BLaER1 (cell line): ENCODE data around the gene ATP11A.

Source experiments
- H3K27ac ChIP-seq: shearing (Covaris generic); formaldehyde crosslinking; 2 replicates; pipeline ENCODE4 v1.8.1; 2022
- H3K27me3 ChIP-seq: shearing (Covaris generic); formaldehyde crosslinking; 2 replicates; pipeline ENCODE4 v1.8.1; 2022
- H3K36me3 ChIP-seq: shearing (Covaris generic); formaldehyde crosslinking; 2 replicates; pipeline ENCODE4 v1.8.1; 2022
- H3K4me1 ChIP-seq: shearing (Covaris generic); formaldehyde crosslinking; 2 replicates; pipeline ENCODE4 v1.8.1; 2022
- H3K4me2 ChIP-seq: shearing (Covaris generic); formaldehyde crosslinking; 2 replicates; pipeline ENCODE4 v1.8.1; 2022
- H3K4me3 ChIP-seq: shearing (Covaris generic); formaldehyde crosslinking; 2 replicates; pipeline ENCODE4 v1.8.1; 2022
- H3K9ac ChIP-seq: shearing (Covaris generic); formaldehyde crosslinking; 2 replicates; pipeline ENCODE4 v1.8.1; 2022
- H3K9me3 ChIP-seq: shearing (Covaris generic); formaldehyde crosslinking; 2 replicates; pipeline ENCODE4 v1.8.1; 2022
- H4K20me1 ChIP-seq: shearing (Covaris generic); formaldehyde crosslinking; 2 replicates; pipeline ENCODE4 v1.8.1; 2022
- Cebpa-rat ChIP-seq: shearing (Covaris generic); IDR thresholded peaks from 2 replicates; pipeline ENCODE4 v1.8.1; 2022

ATP11A gene

DNA sequence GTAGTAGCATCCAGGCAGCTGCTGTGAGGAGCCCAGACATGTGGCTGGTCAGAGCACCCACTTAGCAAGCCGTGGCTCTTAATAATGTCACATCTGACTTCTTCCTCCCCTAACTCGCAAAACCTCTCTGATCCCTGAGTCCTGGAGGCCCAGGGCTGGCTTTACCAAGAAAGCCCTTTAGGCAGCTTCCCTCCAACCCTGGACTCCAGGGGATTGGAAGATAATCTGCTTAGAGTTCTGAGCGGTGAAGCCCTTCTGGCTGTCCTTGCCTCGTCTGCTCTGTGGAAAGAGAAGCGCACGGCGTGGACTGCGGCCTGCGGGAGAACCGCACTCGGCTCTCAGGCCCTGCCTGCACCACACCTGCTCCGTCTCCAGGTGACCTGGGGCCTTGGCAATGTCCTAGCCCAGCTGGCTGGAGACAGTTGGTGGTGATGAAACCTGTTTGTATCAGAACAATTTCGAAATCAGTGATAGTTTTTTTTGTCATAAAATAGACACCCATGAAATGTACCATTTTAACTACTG lies 214.7 kb downstream of the ATP11A start:
- Histone ChIP-seq H3K9ac (no peak overlapping the region), H3K4me2 (no peak overlapping the region), H3K9me3 (peaks cover 46% of the 10 kb centered on the region), H3K27ac (no peak overlapping the region), H4K20me1 (peaks cover 52% of the 10 kb centered on the region), H3K4me3 (no peak overlapping the region), H3K36me3 (no peaks in the 10 kb centered on the region), H3K27me3 (peaks cover 92% of the 10 kb centered on the region), H3K4me1 (peaks cover 35% of the 10 kb centered on the region)
- TF ChIP-seq Cebpa-rat = no peak

GRCh38 chr13:112905086-112905485 lies 215.2 kb downstream of the ATP11A start:
- Histone ChIP-seq H3K27me3 (peaks cover 92% of the 10 kb centered on the region), H3K9me3 (peaks cover 46% of the 10 kb centered on the region), H3K27ac (no peak overlapping the region), H3K9ac (no peak overlapping the region), H3K4me1 (peaks cover 41% of the 10 kb centered on the region), H3K36me3 (no peaks in the 10 kb centered on the region), H4K20me1 (peaks cover 57% of the 10 kb centered on the region), H3K4me3 (no peak overlapping the region), H3K4me2 (no peak overlapping the region)
- TF ChIP-seq Cebpa-rat = no peak

DNA sequence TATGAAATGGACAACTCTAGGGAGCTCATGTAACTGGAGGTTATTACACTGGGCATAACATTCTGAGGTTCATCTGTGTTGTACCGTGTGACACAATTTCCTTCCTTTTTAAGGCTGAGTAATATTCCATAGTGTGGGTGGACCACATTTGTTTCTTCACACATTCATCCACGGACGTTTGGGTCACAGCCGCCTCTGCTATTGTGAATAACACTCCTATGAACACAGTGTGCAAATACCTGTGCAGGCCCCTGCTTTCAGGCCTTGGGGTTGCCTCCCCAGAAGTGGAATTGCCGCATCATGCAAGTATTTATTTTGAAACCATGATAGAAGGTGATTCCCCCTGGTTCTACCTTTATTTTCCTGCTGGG lies 215.8 kb downstream of the ATP11A start:
- Histone ChIP-seq H3K4me2 (no peak overlapping the region), H3K27me3 (peaks cover 92% of the 10 kb centered on the region), H3K9me3 (peaks cover 46% of the 10 kb centered on the region), H3K4me1 (peaks cover 45% of the 10 kb centered on the region), H3K4me3 (no peak overlapping the region), H3K9ac (no peak overlapping the region), H3K27ac (no peak overlapping the region), H4K20me1 (peaks cover 53% of the 10 kb centered on the region), H3K36me3 (no peaks in the 10 kb centered on the region)
- TF ChIP-seq Cebpa-rat = no peak

DNA sequence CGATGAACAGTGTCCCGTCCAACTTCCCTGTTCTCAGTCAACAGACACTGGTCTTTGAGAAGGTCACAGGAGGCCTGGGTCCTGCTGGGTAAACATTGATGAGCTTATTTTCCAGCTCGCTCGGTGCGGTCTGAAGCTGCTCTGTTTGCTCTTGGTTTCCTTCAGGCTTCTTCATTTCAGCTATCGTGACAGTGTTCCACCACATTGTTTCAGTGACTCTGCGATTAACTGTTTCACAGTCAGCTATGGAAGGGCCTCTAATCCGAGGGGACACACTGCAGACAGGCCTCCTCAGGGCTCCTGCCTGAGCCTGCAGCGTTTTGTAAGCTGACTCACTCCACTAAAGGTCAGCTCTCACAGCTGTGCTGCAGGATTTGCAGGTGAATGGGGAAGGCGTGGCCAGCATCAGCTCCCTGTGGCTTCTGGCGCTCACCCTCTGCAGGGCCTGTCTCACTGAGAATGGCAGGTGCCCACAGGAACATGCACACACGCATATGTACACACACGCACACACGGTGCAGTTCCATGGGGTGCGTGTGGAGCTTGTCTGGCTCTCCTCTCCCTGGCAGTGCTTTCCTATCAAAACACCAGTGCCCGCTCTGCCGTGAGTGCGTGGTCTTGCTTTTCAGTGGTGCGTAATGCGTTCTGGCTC lies 216.3 kb downstream of the ATP11A start:
- Histone ChIP-seq H3K4me2 (no peak overlapping the region), H3K4me1 (peaks cover 41% of the 10 kb centered on the region), H4K20me1 (peaks cover 51% of the 10 kb centered on the region), H3K36me3 (no peaks in the 10 kb centered on the region), H3K9me3 (peaks cover 46% of the 10 kb centered on the region), H3K4me3 (no peak overlapping the region), H3K27me3 (peaks cover 92% of the 10 kb centered on the region), H3K27ac (no peak overlapping the region), H3K9ac (no peak overlapping the region)
- no peak for TF ChIP-seq Cebpa-rat

DNA sequence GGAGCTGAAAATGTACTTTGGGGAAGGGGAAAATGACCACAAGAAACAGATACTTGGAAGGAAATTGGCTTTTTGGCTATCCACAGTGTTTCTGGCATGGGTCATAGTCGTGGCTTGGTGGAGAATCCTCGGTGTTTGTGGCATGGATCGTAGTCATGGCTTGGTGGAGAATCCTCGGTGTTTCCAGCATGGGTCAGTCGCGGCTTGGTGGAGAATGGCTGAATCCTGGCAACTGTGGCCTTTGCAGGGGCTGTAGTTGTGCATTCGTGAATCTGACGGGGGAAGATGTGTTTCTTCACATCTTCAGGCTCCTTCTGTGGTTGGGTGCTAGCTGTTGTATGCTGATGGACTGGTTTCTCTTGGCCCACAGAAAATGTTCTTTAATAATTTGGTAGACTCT lies 217.4 kb downstream of the ATP11A start:
- H4K20me1 ChIP-seq = peaks cover 43% of the 10 kb centered on the region
- no peak overlapping the region for H3K4me3 ChIP-seq
- no peak for TF ChIP-seq Cebpa-rat
- H3K27me3 ChIP-seq = peaks cover 92% of the 10 kb centered on the region
- H3K9me3 ChIP-seq = peaks cover 46% of the 10 kb centered on the region
- peak overlapping the region; percentile 93; the same call in 1 of the 2 replicates for H3K4me2 ChIP-seq
- no peak overlapping the region for H3K9ac ChIP-seq
- peaks cover 40% of the 10 kb centered on the region for H3K4me1 ChIP-seq
- H3K36me3 ChIP-seq = no peaks in the 10 kb centered on the region
- H3K27ac ChIP-seq = no peak overlapping the region

DNA sequence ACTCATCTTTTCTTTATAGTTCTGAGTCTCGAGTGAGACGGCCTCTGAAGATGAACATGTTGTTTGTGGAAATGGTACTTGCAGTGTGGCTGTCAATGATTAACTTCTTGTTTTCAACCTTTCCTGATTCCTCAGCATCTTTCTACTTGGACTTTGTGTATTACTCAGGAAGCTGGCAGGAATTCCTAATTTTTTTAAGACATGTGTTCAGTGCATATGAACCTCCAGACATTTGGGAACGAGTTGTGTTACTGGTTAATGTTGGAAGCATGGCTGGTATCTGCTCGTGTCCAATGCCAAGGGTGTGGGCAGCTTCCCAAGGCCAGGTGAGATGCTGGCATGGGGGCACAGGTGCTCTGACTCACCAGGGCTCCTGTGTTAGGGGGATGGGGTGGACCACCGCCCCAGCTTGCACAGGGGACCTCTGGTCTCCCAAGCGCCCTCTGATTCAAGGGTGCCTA lies 218.1 kb downstream of the ATP11A start:
- Histone ChIP-seq H3K9me3 (peaks cover 40% of the 10 kb centered on the region), H3K27me3 (peaks cover 92% of the 10 kb centered on the region), H3K4me3 (no peak overlapping the region), H3K9ac (no peak overlapping the region), H3K4me2 (peak overlapping the region; percentile 93), H3K36me3 (no peaks in the 10 kb centered on the region), H3K4me1 (peaks cover 40% of the 10 kb centered on the region), H3K27ac (no peak overlapping the region), H4K20me1 (peaks cover 43% of the 10 kb centered on the region)
- TF ChIP-seq Cebpa-rat = no peak

DNA sequence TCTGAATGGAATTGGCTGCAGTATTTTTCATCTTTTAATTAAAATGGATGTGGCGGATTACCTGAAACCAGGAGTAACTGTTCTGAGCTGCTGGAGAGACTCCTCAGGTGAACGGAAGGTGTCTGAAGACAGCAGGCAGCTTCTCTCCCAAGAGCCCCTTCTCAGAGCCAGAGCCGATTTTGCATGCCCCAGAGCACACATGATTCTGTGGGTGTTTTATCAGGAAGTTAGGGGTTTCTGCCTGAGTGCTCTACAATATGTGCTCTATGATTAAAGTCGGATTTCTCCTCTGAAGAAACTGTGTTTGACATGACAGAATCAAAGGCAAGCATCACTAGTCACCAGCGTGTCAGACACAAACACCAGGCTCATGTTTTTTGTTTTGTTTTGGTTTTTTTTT lies 218.5 kb downstream of the ATP11A start:
- H3K36me3 ChIP-seq = no peaks in the 10 kb centered on the region
- no peak for TF ChIP-seq Cebpa-rat
- H3K27ac ChIP-seq = no peak overlapping the region
- H3K9me3 ChIP-seq = peaks cover 35% of the 10 kb centered on the region
- H3K4me2 ChIP-seq = peak overlapping the region; percentile 93
- H3K27me3 ChIP-seq = peaks cover 92% of the 10 kb centered on the region
- H3K9ac ChIP-seq = no peak overlapping the region
- H3K4me1 ChIP-seq = peaks cover 44% of the 10 kb centered on the region
- H3K4me3 ChIP-seq = 0 out of 2 replicates have a peak overlapping the region, but pooled peaks have one; percentile 39
- peaks cover 43% of the 10 kb centered on the region for H4K20me1 ChIP-seq

DNA sequence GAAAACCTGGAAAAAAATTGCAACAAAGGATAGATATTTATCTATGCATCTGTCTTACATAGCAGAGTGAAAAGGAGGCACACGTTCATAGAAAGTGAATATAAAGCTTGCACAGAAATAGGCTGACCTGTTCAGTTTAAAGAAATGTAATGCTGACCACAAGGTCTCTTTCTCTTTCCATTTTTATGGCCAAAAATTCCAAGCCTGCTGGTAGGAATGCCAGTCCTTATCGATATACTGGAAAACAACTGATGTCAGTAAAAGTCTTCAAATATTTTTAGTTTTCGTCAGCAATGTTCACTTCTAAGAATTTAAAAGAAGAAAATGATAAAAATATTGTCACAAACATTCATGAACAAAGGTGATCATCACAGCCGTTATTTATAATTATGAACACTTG lies 220.2 kb downstream of the ATP11A start:
- peaks cover 47% of the 10 kb centered on the region for H3K4me1 ChIP-seq
- peaks cover 43% of the 10 kb centered on the region for H4K20me1 ChIP-seq
- H3K9ac ChIP-seq = no peak overlapping the region
- no peak overlapping the region for H3K27ac ChIP-seq
- no peak overlapping the region for H3K4me3 ChIP-seq
- peaks cover 88% of the 10 kb centered on the region for H3K27me3 ChIP-seq
- no peak for TF ChIP-seq Cebpa-rat
- peak overlapping the region; percentile 93 for H3K4me2 ChIP-seq
- peaks cover 19% of the 10 kb centered on the region for H3K9me3 ChIP-seq
- H3K36me3 ChIP-seq = no peaks in the 10 kb centered on the region

- no peak for TF ChIP-seq Cebpa-rat
- Histone ChIP-seq H3K9ac (no peak overlapping the region), H3K36me3 (no peaks in the 10 kb centered on the region), H4K20me1 (peaks cover 43% of the 10 kb centered on the region), H3K4me1 (peaks cover 47% of the 10 kb centered on the region), H3K9me3 (peaks cover 11% of the 10 kb centered on the region), H3K4me2 (no peak overlapping the region), H3K27me3 (peaks cover 80% of the 10 kb centered on the region), H3K27ac (no peak overlapping the region), H3K4me3 (no peak overlapping the region)
Measured at GRCh38 chr13:112910616-112911280, 220.9 kb downstream of the ATP11A start.

- no peak for TF ChIP-seq Cebpa-rat
Measured at GRCh38 chr13:112911285-112911701, 221.5 kb downstream of the ATP11A start.

More at GRCh38 chr13:112911285-112911701, 221.5 kb downstream of the ATP11A start:
- Histone ChIP-seq H4K20me1 (peaks cover 40% of the 10 kb centered on the region), H3K4me1 (peaks cover 47% of the 10 kb centered on the region), H3K27ac (no peak overlapping the region), H3K27me3 (peaks cover 75% of the 10 kb centered on the region), H3K9ac (no peak overlapping the region), H3K9me3 (peaks cover 6% of the 10 kb centered on the region; the same call in 1 of the 2 replicates), H3K4me3 (no peak overlapping the region), H3K4me2 (no peak overlapping the region), H3K36me3 (no peaks in the 10 kb centered on the region)
